GM23338 (cell line): ENCODE results near the gene RNASE7. TPM values are rescaled to one million over a fixed set of nuclear protein-coding genes. Genes with fewer than 3 reads are reported as not detected.

Experiments
- ATAC-seq: fragments of 200-7000 bp; cut with Tn5 transposase; 3 replicates; pipeline ENCODE4 v1.9.1; 2020
- DNase-seq: peaks from one replicate; pipeline ENCODE4 v3.0.0-alpha.2; 2015; ENCODE audit warnings: low spot score
- H2AFZ ChIP-seq: fragments of 200-600 bp; sonication (generic); 2 replicates; pipeline ENCODE4 v1.8.0; 2016; ENCODE audit warnings: antibody characterized with exemption, mild to moderate bottlenecking, moderate library complexity
- H3F3A ChIP-seq: fragments of 200-600 bp; sonication (generic); replicated peaks from 2 replicates; pipeline ENCODE4 v1.8.0; 2017; ENCODE audit warnings: antibody characterized with exemption, mixed run types, low read depth
- H3K27ac ChIP-seq: fragments of 200-600 bp; sonication (generic); 2 replicates; pipeline ENCODE4 v1.6.1; 2016; ENCODE audit warnings: low read depth
- H3K27me3 ChIP-seq: fragments of 200-600 bp; sonication (generic); 2 replicates; pipeline ENCODE4 v1.8.0; 2016; ENCODE audit warnings: mild to moderate bottlenecking, mixed run types, moderate library complexity; ENCODE audit not compliant: insufficient read depth
- H3K36me3 ChIP-seq: fragments of 200-600 bp; sonication (generic); 2 replicates; pipeline ENCODE4 v1.8.0; 2016; ENCODE audit warnings: mild to moderate bottlenecking; ENCODE audit not compliant: insufficient read depth
- H3K4me1 ChIP-seq: fragments of 200-600 bp; sonication (generic); 2 replicates; pipeline ENCODE4 v1.8.0; 2016; ENCODE audit warnings: mild to moderate bottlenecking, moderate library complexity; ENCODE audit not compliant: insufficient read depth
- H3K4me2 ChIP-seq: fragments of 200-600 bp; sonication (generic); 2 replicates; pipeline ENCODE4 v1.7.1; 2017; ENCODE audit warnings: mixed run types
- H3K4me3 ChIP-seq: fragments of 200-600 bp; sonication (generic); 2 replicates; pipeline ENCODE4 v1.6.1; 2016; ENCODE audit warnings: mixed run types
- H3K79me2 ChIP-seq: fragments of 200-600 bp; sonication (generic); replicated peaks from 2 replicates; pipeline ENCODE4 v1.8.0; 2017; ENCODE audit warnings: mild to moderate bottlenecking; ENCODE audit not compliant: insufficient read depth
- H3K9me2 ChIP-seq: fragments of 200-600 bp; sonication (generic); 2 replicates; pipeline ENCODE4 v1.8.0; 2017; ENCODE audit not compliant: insufficient read depth
- H4K20me1 ChIP-seq: fragments of 200-600 bp; sonication (generic); replicated peaks from 2 replicates; pipeline ENCODE4 v1.8.0; 2017; ENCODE audit warnings: mild to moderate bottlenecking; ENCODE audit not compliant: insufficient read depth
- H3K27ac Mint-ChIP-seq: 2 replicates; pipeline ENCODE4 v1.8.0; 2020; ENCODE audit warnings: inconsistent platforms, mild to moderate bottlenecking, moderate library complexity, mixed read lengths
- H3K27me3 Mint-ChIP-seq: 3 replicates; pipeline ENCODE4 v1.8.0; 2022; ENCODE audit warnings: low read depth, mild to moderate bottlenecking, moderate library complexity, mixed read lengths, inconsistent platforms; ENCODE audit not compliant: insufficient read depth, poor library complexity
- H3K36me3 Mint-ChIP-seq: 3 replicates; pipeline ENCODE4 v1.8.0; 2021; ENCODE audit warnings: low read depth, mild to moderate bottlenecking, inconsistent platforms, moderate library complexity, mixed read lengths
- H3K4me1 Mint-ChIP-seq: 3 replicates; pipeline ENCODE4 v1.8.0; 2020; ENCODE audit warnings: mild to moderate bottlenecking, inconsistent platforms, mixed read lengths
- H3K4me3 Mint-ChIP-seq: 3 replicates; pipeline ENCODE4 v1.8.0; 2021; ENCODE audit warnings: moderate library complexity, mild to moderate bottlenecking, inconsistent platforms, mixed read lengths
- H3K9me3 Mint-ChIP-seq: 3 replicates; pipeline ENCODE4 v1.8.0; 2020; ENCODE audit warnings: moderate library complexity, mild to moderate bottlenecking, inconsistent platforms, mixed read lengths
- CREB1 ChIP-seq: fragments of 250-450 bp; sonication (Bioruptor Pico); IDR thresholded peaks from 2 replicates; pipeline ENCODE4 v1.5.0; 2020; ENCODE audit warnings: low read depth, mild to moderate bottlenecking, moderate library complexity
- CTCF ChIP-seq, 2 experiments: fragments of 200-600 bp in 1 of 2; sonication (generic) in 1 of 2; conservative IDR thresholded peaks; 2 replicates each; pipeline versions ENCODE4 v1.5.1 to v1.6.1; 2016 to 2017; ENCODE audit warnings: antibody characterized with exemption in 2 of 2, low read depth in 2 of 2, mild to moderate bottlenecking in 2 of 2, moderate library complexity in 1 of 2
- EZH2 ChIP-seq: fragments of 200-600 bp; sonication (generic); IDR thresholded peaks from one replicate; pipeline ENCODE4 v1.8.0; 2017; ENCODE audit warnings: antibody characterized with exemption, mild to moderate bottlenecking, low read depth; ENCODE audit not compliant: unreplicated experiment
- EZH2phosphoT487 ChIP-seq: fragments of 200-600 bp; sonication (generic); IDR thresholded peaks from one replicate; pipeline ENCODE4 v1.8.1; 2018; ENCODE audit warnings: antibody characterized with exemption; ENCODE audit not compliant: unreplicated experiment
- NANOG ChIP-seq: IDR thresholded peaks from 2 replicates; pipeline ENCODE4 v1.6.1; 2016; ENCODE audit warnings: antibody characterized with exemption, borderline replicate concordance
- POLR2AphosphoS5 ChIP-seq: IDR thresholded peaks from 2 replicates; pipeline ENCODE4 v1.6.1; 2016; ENCODE audit warnings: antibody characterized with exemption, low read depth
- STAT1 ChIP-seq: IDR thresholded peaks from one replicate; pipeline ENCODE4 v1.6.1; 2016; ENCODE audit warnings: antibody characterized with exemption; ENCODE audit not compliant: unreplicated experiment
- ZNF114 ChIP-seq: fragments of 250-450 bp; sonication (Bioruptor Pico); IDR thresholded peaks from 2 replicates; pipeline ENCODE4 v1.5.0; 2020; ENCODE audit warnings: mild to moderate bottlenecking, moderate library complexity
- polyA plus RNA-seq: library from polyadenylated mRNA; unstranded; fragments of >200 nt; fragmentation: Nextera tagmentation; extraction: Ambion mirVana; gene quantifications from 2 replicates; pipeline ENCODE4 v1.2.1, GENCODE V29; 2016
- total RNA-seq: library from RNA; depleted of rRNA; stranded (reverse); fragments of >200 nt; shearing (Covaris generic); gene quantifications from 2 replicates; pipeline ENCODE4 v1.2.3, GENCODE V29; 2014
- TF ChIP-seq, protein P1 (sequence below): IDR thresholded peaks from 2 replicates; pipeline ENCODE4 v1.6.1; 2016; ENCODE audit warnings: antibody characterized with exemption

Gene RNASE7
- total and polyA plus RNA-seq, 2 experiments from 2014 or later, result not detected

GRCh38 chr14:21026988-21027315 is 15.2 kb upstream of the RNASE7 start:
- Histone ChIP-seq H3K79me2 (no peaks in the 10 kb centered on the region; the same call in 1 of the 2 replicates), H2AFZ (peak overlapping the region; percentile 72), H3F3A (peaks cover 7% of the 10 kb centered on the region; the same call in 1 of the 2 replicates), H3K4me1 (peaks cover 31% of the 10 kb centered on the region), H3K4me3 (peak overlapping the region; percentile 70), H3K27me3 (peaks cover 30% of the 10 kb centered on the region), H3K4me2 (peak overlapping the region; percentile 97), H3K27ac (no peak overlapping the region), H3K36me3 (no peaks in the 10 kb centered on the region), H4K20me1 (no peaks in the 10 kb centered on the region), H3K9me2 (peaks cover 6% of the 10 kb centered on the region; the same call in 1 of the 2 replicates)
- Mint-ChIP-seq H3K27ac (no peak overlapping the region), H3K4me3 (peak overlapping the region; percentile 52; the same call in 2 of the 3 replicates), H3K27me3 (peaks cover 28% of the 10 kb centered on the region), H3K9me3 (no peaks in the 10 kb centered on the region; the same call in 2 of the 3 replicates), H3K36me3 (peaks cover 7% of the 10 kb centered on the region; the same call in 2 of the 3 replicates), H3K4me1 (peaks cover 39% of the 10 kb centered on the region)
- peak; percentile 37 for DNase-seq
- TF ChIP-seq STAT1, result no peak
- no peak for TF ChIP-seq EZH2
- TF ChIP-seq CREB1, result no peak
- TF ChIP-seq EZH2phosphoT487, result no peak
- TF ChIP-seq ZNF114, result no peak
- TF ChIP-seq, protein P1, sequence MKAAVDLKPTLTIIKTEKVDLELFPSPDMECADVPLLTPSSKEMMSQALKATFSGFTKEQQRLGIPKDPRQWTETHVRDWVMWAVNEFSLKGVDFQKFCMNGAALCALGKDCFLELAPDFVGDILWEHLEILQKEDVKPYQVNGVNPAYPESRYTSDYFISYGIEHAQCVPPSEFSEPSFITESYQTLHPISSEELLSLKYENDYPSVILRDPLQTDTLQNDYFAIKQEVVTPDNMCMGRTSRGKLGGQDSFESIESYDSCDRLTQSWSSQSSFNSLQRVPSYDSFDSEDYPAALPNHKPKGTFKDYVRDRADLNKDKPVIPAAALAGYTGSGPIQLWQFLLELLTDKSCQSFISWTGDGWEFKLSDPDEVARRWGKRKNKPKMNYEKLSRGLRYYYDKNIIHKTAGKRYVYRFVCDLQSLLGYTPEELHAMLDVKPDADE, result no peak
- no peak for TF ChIP-seq CTCF (conservative IDR thresholded peaks at IDR 0.05; ENCODE audit: low read depth in 2 of 2)
- no peak for TF ChIP-seq NANOG
- no peak for TF ChIP-seq POLR2AphosphoS5
- no peak for ATAC-seq

DNA sequence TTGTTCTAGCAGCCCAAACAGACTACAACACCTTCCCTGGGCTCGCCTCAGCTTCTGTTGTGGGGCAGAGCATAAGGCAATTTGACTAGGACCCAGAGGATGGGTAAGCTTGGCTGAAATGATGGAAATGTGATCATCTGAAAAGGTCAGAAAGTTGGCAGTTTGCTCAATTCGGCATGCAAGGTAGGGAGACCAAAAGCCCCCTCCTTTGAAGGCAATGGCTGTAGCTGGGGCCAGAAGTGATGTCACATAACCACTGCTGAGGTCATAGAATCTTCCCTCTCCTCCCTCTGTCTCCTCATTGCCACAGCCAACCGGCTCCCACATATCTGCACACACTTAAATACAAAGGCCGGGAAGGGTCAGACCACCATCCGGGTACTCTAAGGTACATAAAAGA is 12.2 kb upstream of the RNASE7 start, which contains the start of gene TPPP2:
Gene TPPP2 (plus strand): TSS at position 301 of the 400 bp plus-strand sequence. CDS start 365 bp downstream, outside the sequence.
- Histone ChIP-seq H3K4me2 (no peak within 1 kb of the TSS), H3K79me2 (no peaks in the 10 kb centered on the region), H3K36me3 (no peaks in the 10 kb centered on the region), H3K4me1 (peaks cover 16% of the 10 kb centered on the region), H3K27me3 (peaks cover 6% of the 10 kb centered on the region; the same call in 1 of the 2 replicates), H3K27ac (no peak within 1 kb of the TSS), H4K20me1 (no peaks in the 10 kb centered on the region), H3F3A (peaks cover 7% of the 10 kb centered on the region; the same call in 1 of the 2 replicates), H3K9me2 (peaks cover 6% of the 10 kb centered on the region; the same call in 1 of the 2 replicates), H3K4me3 (no peak within 1 kb of the TSS), H2AFZ (no peak within 1 kb of the TSS)
- Mint-ChIP-seq H3K27me3 (peaks cover 16% of the 10 kb centered on the region), H3K4me3 (no peak within 1 kb of the TSS), H3K9me3 (no peaks in the 10 kb centered on the region), H3K4me1 (peaks cover 17% of the 10 kb centered on the region), H3K27ac (no peak within 1 kb of the TSS), H3K36me3 (no peaks in the 10 kb centered on the region)
- TF ChIP-seq CREB1 (no peak), NANOG (no peak)
- DNase-seq (no peak), ATAC-seq (no peak)
